ENCODE data around the gene CACNA2D2. TPM values are rescaled to one million over a fixed set of nuclear protein-coding genes. Genes with fewer than 3 reads are reported as not detected.

The CACNA2D2 gene
- total and polyA plus RNA-seq, 2 experiments from 2014 or later, result 0.87 to 1.5 TPM

DNA sequence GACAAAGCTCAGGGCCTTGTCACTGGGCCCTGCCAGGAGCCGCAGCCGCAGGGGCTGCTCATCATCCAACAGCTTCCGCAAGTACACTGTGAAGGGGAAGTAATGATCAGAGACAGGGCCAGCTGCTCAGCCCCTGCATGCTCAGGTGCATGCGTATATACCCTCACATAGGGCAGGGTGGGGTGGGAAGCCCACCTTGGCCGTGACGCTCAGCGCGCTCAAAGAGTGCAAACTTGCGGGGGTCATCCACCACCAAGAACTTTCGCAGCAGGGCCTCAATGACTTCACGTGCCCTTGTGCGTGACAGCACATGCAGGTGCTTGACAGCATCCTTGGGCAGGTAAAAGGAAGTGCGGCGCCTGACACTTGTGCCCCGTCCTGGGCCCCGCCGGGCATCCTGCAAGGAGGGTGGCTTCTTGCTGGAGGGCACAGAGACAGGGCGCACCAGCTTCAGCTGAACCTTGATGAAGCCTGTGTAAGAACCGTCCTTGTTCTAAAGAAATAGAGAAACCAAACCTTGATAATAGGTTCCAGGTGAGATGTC, 172.0 kb downstream of the CACNA2D2 start:
- H3K27me3 ChIP-seq, result no peaks in the 10 kb centered on the region
- TF ChIP-seq, protein P1, sequence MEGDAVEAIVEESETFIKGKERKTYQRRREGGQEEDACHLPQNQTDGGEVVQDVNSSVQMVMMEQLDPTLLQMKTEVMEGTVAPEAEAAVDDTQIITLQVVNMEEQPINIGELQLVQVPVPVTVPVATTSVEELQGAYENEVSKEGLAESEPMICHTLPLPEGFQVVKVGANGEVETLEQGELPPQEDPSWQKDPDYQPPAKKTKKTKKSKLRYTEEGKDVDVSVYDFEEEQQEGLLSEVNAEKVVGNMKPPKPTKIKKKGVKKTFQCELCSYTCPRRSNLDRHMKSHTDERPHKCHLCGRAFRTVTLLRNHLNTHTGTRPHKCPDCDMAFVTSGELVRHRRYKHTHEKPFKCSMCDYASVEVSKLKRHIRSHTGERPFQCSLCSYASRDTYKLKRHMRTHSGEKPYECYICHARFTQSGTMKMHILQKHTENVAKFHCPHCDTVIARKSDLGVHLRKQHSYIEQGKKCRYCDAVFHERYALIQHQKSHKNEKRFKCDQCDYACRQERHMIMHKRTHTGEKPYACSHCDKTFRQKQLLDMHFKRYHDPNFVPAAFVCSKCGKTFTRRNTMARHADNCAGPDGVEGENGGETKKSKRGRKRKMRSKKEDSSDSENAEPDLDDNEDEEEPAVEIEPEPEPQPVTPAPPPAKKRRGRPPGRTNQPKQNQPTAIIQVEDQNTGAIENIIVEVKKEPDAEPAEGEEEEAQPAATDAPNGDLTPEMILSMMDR (IDR thresholded peaks at IDR 0.05; ENCODE audit: poor library complexity), result no peak
- no peak for TF ChIP-seq EZH2 (IDR thresholded peaks at IDR 0.05; ENCODE audit: borderline replicate concordance)
- no peak for TF ChIP-seq EZH2phosphoT487 (IDR thresholded peaks at IDR 0.05; ENCODE audit: low read depth, severe bottlenecking, unreplicated experiment)
- no peak overlapping the region for H2AFZ ChIP-seq
- no peak overlapping the region for H3K4me2 ChIP-seq
- H3K9me3 ChIP-seq (ENCODE audit: low read depth), result no peaks in the 10 kb centered on the region
- peaks cover 22% of the 10 kb centered on the region for H3K4me1 ChIP-seq (ENCODE audit: insufficient read depth)
- peaks cover 60% of the 10 kb centered on the region for H3K79me2 ChIP-seq
- H3K27ac ChIP-seq, result no peak overlapping the region
- no peak for DNase-seq (ENCODE audit: low spot score)
- H3K36me3 ChIP-seq (replicated peaks; ENCODE audit: insufficient read depth, low read depth), result no peaks in the 10 kb centered on the region
- WGBS (ENCODE audit: low lambda C conversion rate, missing lambda C conversion rate), result 99% methylated on average over 15 of the region's 19 CpGs
- H3K4me3 ChIP-seq, result no peak overlapping the region
- no peaks in the 10 kb centered on the region for H3K9me2 ChIP-seq (replicated peaks; ENCODE audit: insufficient read depth)
- peaks cover 5% of the 10 kb centered on the region for H4K20me1 ChIP-seq (ENCODE audit: insufficient read depth, poor library complexity, severe bottlenecking)

DNA sequence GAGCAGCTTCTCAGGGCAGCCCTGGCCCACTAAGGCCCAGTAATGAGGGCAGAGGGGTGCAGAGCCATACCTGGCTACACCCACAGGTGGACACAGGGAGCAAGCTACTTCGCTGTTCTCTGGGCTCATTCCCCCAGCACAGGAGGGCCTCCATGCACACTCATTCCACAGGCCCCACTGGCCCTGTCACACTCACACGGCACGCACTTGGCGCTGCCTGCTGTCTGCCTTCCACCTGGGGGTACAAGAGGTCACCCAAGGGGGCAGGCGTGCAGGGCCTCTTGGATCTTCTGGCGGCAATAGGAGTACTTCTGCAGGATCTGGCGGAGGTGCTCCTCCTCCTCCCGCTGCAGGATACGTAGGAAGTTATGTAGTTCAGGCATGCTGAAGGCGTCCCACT, 173.1 kb downstream of the CACNA2D2 start:
- H3K9me3 ChIP-seq (ENCODE audit: low read depth), result no peaks in the 10 kb centered on the region
- no peak overlapping the region for H3K4me3 ChIP-seq
- no peak overlapping the region for H3K27ac ChIP-seq
- no peaks in the 10 kb centered on the region for H3K9me2 ChIP-seq (replicated peaks; ENCODE audit: insufficient read depth)
- H3K4me2 ChIP-seq, result no peak overlapping the region
- DNase-seq (ENCODE audit: low spot score), result no peak
- peaks cover 5% of the 10 kb centered on the region for H4K20me1 ChIP-seq (ENCODE audit: insufficient read depth, poor library complexity, severe bottlenecking)
- no peak overlapping the region for H2AFZ ChIP-seq
- 98% methylated on average over 10 of the region's 10 CpGs for WGBS (ENCODE audit: low lambda C conversion rate, missing lambda C conversion rate)
- peaks cover 54% of the 10 kb centered on the region for H3K79me2 ChIP-seq
- H3K4me1 ChIP-seq (ENCODE audit: insufficient read depth), result peaks cover 12% of the 10 kb centered on the region
- H3K36me3 ChIP-seq (replicated peaks; ENCODE audit: insufficient read depth, low read depth), result no peaks in the 10 kb centered on the region
- TF ChIP-seq EZH2phosphoT487 (IDR thresholded peaks at IDR 0.05; ENCODE audit: low read depth, severe bottlenecking, unreplicated experiment) (no peak), EZH2 (IDR thresholded peaks at IDR 0.05; ENCODE audit: borderline replicate concordance) (no peak)
- TF ChIP-seq, protein P1 (IDR thresholded peaks at IDR 0.05; ENCODE audit: poor library complexity), result no peak
- H3K27me3 ChIP-seq, result no peaks in the 10 kb centered on the region

DNA sequence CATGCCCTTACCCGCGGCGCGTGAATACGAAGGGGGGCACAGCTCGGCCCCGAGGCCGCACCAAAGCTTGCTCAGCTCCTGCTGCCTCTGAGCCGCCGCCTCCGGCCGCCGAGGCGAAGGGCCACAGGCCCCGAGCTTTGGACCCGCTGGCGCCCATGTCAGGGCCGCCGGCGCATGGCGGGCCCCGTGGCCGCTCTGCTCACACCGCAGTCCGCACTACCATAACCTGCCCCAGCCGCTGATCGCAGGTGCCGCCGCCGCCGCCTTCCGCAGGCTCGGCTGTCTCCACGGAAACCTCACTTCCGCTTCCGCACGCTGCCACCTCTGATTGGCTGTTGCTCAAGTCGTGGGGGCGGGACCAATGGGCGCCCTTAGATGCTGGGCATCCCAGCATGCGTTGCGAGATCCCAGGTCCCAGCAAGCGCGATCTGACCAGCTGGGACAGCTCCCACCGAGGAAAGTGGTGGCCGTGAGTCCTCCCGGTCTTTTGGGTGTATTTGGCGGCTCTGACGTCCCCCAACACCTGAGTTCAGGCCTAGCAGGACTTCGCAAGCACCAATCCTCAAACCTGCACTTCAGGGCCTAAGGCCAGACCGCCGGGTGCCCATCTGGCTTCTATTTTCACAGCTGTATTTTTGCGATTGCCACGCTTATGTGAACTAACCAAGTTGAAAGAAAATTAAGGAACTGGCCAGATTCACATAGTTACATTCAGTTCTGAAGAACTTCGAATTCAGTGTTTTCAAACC, 175.3 kb downstream of the CACNA2D2 start, which contains the start of gene TUSC2:
TSS of gene TUSC2 (minus strand) at position 281 of the 749 bp plus-strand sequence. CDS start at position 157, 124 bp downstream.
- no peaks in the 10 kb centered on the region for H3K36me3 ChIP-seq (replicated peaks; ENCODE audit: insufficient read depth, low read depth)
- peak within 1 kb of the TSS; percentile 72 for H3K27ac ChIP-seq

More for the DNA sequence above, 175.3 kb downstream of the CACNA2D2 start, which contains the start of gene TUSC2:
- peak; percentile 99 for DNase-seq (ENCODE audit: low spot score)
- Histone ChIP-seq H3K4me1 (ENCODE audit: insufficient read depth) (peaks cover 11% of the 10 kb centered on the region), H3K79me2 (peaks cover 32% of the 10 kb centered on the region), H3K9me3 (ENCODE audit: low read depth) (no peaks in the 10 kb centered on the region), H4K20me1 (ENCODE audit: insufficient read depth, poor library complexity, severe bottlenecking) (peaks cover 2% of the 10 kb centered on the region), H3K4me2 (peak within 1 kb of the TSS; percentile 86), H3K4me3 (peak within 1 kb of the TSS; percentile 18), H2AFZ (peak within 1 kb of the TSS; percentile 39), H3K27me3 (no peaks in the 10 kb centered on the region), H3K9me2 (replicated peaks; ENCODE audit: insufficient read depth) (no peaks in the 10 kb centered on the region)
- 5% methylated on average over 54 of the region's 55 CpGs for WGBS (ENCODE audit: low lambda C conversion rate, missing lambda C conversion rate)
- TF ChIP-seq, protein P1 (IDR thresholded peaks at IDR 0.05; ENCODE audit: poor library complexity), result no peak
- TF ChIP-seq EZH2 (IDR thresholded peaks at IDR 0.05; ENCODE audit: borderline replicate concordance), result no peak
- TF ChIP-seq EZH2phosphoT487 (IDR thresholded peaks at IDR 0.05; ENCODE audit: low read depth, severe bottlenecking, unreplicated experiment), result no peak
